GM12872 (cell line): ENCODE results near the gene NDUFB2.

Source experiments
- CTCF ChIP-seq: IDR thresholded peaks from 3 replicates; pipeline ENCODE4 v1.5.1; 2011; ENCODE audit warnings: low read depth, mild to moderate bottlenecking, low read length, moderate library complexity; ENCODE audit not compliant: insufficient read depth

NDUFB2 gene

DNA sequence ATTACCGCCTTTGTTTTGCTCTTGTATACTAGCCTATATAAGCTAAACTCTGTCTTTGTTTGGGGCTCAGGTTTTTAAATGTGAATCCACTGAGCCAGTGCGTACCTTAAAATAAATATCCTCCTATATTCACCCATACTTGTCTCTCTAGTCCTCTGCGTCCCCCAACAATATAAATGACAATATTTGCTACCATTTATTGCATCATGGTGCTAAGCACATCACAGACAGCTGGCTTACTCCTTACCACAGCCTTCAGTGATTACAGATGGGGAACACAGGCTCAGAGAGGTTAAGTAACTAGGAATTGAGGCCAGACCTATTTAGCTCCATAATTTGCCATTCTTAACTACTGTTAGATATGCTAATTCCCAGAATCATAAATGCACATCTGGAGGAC is 27.2 kb upstream of the NDUFB2 start:
- TF ChIP-seq CTCF, result no peak

DNA sequence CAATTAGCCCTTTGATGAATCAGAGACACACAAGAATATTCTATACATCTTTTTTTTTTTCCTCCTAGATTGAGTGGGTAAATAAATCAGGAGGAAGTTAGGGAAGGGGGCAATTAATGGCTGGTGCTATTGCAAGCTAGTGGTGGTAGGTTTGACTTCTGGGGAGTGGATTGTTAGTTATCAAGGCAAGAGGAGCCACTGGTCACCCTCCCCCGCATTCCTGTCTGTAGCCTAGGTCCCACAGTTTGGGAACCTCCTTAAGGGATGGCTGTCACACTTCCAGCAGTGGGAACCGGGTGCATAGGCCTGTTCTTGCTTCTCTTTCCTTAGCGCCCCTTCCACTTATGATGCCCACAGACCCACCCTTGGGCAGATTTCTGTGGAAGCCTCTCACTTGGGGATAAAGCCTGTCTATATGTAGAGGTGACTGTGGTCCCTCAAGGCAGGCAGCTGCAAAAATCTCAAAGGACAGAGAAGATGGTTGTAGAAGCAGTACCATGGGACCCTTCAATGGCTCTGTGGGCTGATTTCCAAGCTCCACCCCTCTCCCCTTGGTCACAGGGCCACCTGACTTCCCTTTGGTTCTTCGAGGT is 26.1 kb upstream of the NDUFB2 start:
- TF ChIP-seq CTCF, result no peak

DNA sequence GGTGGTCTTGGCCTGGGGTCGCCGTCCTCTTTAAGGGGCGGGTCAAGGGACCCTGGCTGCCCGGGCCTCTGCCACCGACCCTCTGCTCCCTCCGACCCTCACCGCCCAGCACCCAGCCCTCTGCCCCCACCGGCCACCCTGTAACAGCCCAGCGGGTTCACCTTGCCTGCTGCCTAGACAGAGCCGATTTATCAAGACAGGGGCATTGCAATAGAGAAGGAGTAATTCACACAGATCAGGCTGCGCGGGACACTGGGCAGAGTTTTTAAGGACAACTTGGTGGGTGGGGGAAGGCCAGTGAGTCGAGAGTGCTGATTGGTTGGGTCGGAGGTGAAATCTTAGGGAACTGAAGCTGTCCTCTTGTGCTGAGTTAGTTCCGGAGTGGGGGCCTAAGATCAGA is 24.5 kb upstream of the NDUFB2 start:
- TF ChIP-seq CTCF, result no peak

- TF ChIP-seq CTCF, result no peak
These were observed 24.0 kb upstream of the NDUFB2 start, which contains the start of gene ADCK2 for GRCh38 chr7:140672382-140673062. ADCK2 (plus strand) TSS chr7:140672945; CDS start chr7:140673331, 386 bp downstream.

DNA sequence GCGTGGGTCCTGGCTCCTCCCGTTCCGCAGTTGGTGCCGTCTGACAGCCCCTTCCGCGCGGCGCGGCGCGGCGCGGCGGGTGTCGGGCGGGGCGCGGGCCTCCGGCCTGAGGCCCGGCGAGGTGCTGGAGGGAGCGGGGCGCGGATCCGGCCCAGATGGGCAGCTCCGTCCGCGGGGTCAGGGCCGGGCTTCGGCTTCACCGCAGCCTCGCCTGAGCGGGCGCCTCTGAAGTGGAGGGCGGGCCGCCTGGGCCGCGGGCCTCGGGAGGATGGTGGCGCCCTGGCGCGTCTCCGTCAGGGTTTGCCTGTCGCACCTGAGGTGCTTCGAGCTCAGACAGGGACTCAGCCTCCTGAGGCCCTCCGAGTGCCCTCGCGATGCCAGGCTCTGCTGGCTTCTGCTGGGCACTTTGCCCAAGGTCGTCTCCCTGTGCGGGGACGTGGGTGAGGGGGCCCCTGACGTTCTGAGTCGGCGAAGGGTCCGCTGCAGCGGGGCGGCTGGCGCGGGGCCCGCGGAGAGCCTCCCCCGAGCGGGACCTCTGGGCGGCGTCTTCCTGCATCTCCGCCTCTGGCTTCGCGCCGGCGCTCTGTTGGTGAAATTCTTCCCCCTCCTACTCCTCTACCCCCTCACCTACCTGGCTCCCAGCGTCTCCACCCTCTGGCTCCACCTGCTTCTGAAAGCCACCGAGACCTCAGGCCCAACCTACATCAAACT is 23.3 kb upstream of the NDUFB2 start:
- TF ChIP-seq CTCF, result no peak

DNA sequence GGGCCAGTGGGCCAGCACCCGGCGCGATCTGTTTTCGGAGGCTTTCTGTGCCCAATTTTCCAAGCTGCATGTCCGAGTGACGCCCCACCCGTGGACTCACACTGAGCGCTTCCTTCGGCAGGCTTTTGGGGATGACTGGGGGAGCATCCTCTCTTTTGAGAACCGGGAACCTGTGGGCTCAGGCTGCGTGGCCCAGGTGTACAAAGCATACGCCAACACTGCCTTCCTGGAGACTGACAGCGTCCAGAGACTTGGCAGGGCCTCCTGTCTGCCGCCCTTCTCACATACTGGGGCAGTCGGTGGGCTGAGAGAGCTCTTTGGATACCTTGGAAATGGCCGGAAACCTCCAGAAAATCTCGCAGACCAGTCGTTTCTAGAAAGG is 22.7 kb upstream of the NDUFB2 start:
- no peak for TF ChIP-seq CTCF

DNA sequence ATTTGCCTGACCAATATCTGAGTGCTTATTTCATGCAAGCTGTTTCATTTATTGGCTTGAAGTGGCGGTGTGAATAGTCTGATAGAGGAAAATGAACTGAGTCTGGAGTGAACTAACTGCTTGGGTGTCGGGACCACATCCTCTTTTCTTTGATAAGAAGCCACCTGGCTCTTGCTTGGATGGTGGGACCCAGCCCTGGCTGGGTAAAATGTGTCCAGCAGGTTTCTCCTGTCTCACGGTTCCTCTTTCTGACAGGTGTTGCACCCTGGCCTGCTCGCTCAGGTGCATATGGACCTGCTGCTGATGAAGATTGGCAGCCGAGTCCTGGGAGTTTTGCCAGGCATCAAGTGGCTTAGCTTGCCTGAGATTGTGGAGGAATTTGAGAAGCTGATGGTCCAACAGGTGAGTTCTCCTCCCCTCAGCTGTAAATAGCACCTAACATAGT is 22.1 kb upstream of the NDUFB2 start:
- TF ChIP-seq CTCF, result no peak
